HepG2 (cell line): ENCODE results near the gene PRSS22. TPM values are rescaled to one million over a fixed set of nuclear protein-coding genes. Genes with fewer than 3 reads are reported as not detected.

Experiments
- FOSL2 ChIP-seq: sonication (generic); formaldehyde crosslinking; IDR thresholded peaks from 2 replicates; pipeline ENCODE4 v1.4.0; 2020; ENCODE audit warnings: missing genetic modification reagents
- HNF4G ChIP-seq, 2 experiments: sonication (generic) in 1 of 2; formaldehyde crosslinking in 1 of 2; IDR thresholded peaks; 2 replicates each; pipeline versions ENCODE4 v1.4.0 to v1.6.1; 2011 to 2020; ENCODE audit warnings: borderline replicate concordance in 2 of 2, low read depth in 2 of 2, mild to moderate bottlenecking in 2 of 2, low read length in 1 of 2, missing genetic modification reagents in 1 of 2, moderate library complexity in 1 of 2
- IRF2 ChIP-seq: IDR thresholded peaks from 2 replicates; pipeline ENCODE4 v1.6.1; 2018; ENCODE audit warnings: missing genetic modification reagents, missing compliant biosample characterization
- IRF9 ChIP-seq: sonication (generic); formaldehyde crosslinking; IDR thresholded peaks from 2 replicates; pipeline ENCODE4 v1.8.0; 2022; ENCODE audit warnings: missing genetic modification reagents, mild to moderate bottlenecking, borderline replicate concordance
- IRX3 ChIP-seq: sonication (generic); formaldehyde crosslinking; IDR thresholded peaks from 2 replicates; pipeline ENCODE4 v1.8.1; 2023; ENCODE audit warnings: mild to moderate bottlenecking, low read depth, missing genetic modification reagents, borderline replicate concordance
- KAT8 ChIP-seq: IDR thresholded peaks from 2 replicates; pipeline ENCODE4 v1.6.1; 2016; ENCODE audit warnings: missing genetic modification reagents, missing compliant biosample characterization
- KDM5B ChIP-seq: sonication (generic); formaldehyde crosslinking; IDR thresholded peaks from 2 replicates; pipeline ENCODE4 v1.4.0; 2020; ENCODE audit warnings: missing genetic modification reagents, mild to moderate bottlenecking, borderline replicate concordance
- POLR2AphosphoS2 ChIP-seq: IDR thresholded peaks from 2 replicates; pipeline ENCODE4 v1.6.1; 2011; ENCODE audit warnings: low read depth, low read length, improper control_type of control experiment
- SOX6 ChIP-seq, 2 experiments: fragments of 450-650 bp in 1 of 2; sonication (generic) in 1 of 2; formaldehyde crosslinking in 1 of 2; IDR thresholded peaks; 2 replicates each; pipeline versions ENCODE4 v1.4.0 to v1.6.1; 2017 to 2020; ENCODE audit warnings: antibody characterized with exemption in 1 of 2, mild to moderate bottlenecking in 1 of 2, missing genetic modification reagents in 1 of 2
- SUZ12 ChIP-seq: fragments of 150-350 bp; IDR thresholded peaks from 2 replicates; pipeline ENCODE4 v1.6.1; 2014; ENCODE audit warnings: low read depth, low read length
- TFDP2 ChIP-seq: sonication (generic); formaldehyde crosslinking; IDR thresholded peaks from 2 replicates; pipeline ENCODE4 v1.4.0; 2020; ENCODE audit warnings: missing genetic modification reagents
- TGIF2 ChIP-seq: IDR thresholded peaks from 2 replicates; pipeline ENCODE4 v1.6.1; 2016; ENCODE audit warnings: control low read depth, missing compliant biosample characterization
- ZBTB3 ChIP-seq: sonication (generic); formaldehyde crosslinking; IDR thresholded peaks from 2 replicates; pipeline ENCODE4 v1.4.0; 2020; ENCODE audit warnings: low read depth, mild to moderate bottlenecking, moderate library complexity, missing genetic modification reagents, borderline replicate concordance
- ZFY ChIP-seq: sonication (generic); formaldehyde crosslinking; IDR thresholded peaks from 2 replicates; pipeline ENCODE4 v1.4.0; 2020; ENCODE audit warnings: missing genetic modification reagents
- ZHX2 ChIP-seq, 2 experiments: sonication (generic) in 1 of 2; formaldehyde crosslinking in 1 of 2; IDR thresholded peaks; 2 replicates each; pipeline versions ENCODE4 v1.6.1 to v1.9.0; 2014 to 2022; ENCODE audit warnings: antibody characterized with exemption in 1 of 2, borderline replicate concordance in 1 of 2, inconsistent platforms in 1 of 2, low read depth in 1 of 2, missing genetic modification reagents in 1 of 2
- ZNF451 ChIP-seq: sonication (generic); formaldehyde crosslinking; IDR thresholded peaks from 2 replicates; pipeline ENCODE4 v1.5.0; 2020; ENCODE audit warnings: mild to moderate bottlenecking, missing genetic modification reagents
- ZNF501 ChIP-seq: sonication (generic); formaldehyde crosslinking; IDR thresholded peaks from 2 replicates; pipeline ENCODE4 v1.5.1; 2020; ENCODE audit warnings: mild to moderate bottlenecking, moderate library complexity, missing genetic modification reagents
- ZNF704 ChIP-seq: sonication (generic); formaldehyde crosslinking; IDR thresholded peaks from 2 replicates; pipeline ENCODE4 v1.8.1; 2023; ENCODE audit warnings: mild to moderate bottlenecking, inconsistent platforms, moderate library complexity, missing genetic modification reagents, borderline replicate concordance
- ZNF788 ChIP-seq: sonication (generic); formaldehyde crosslinking; IDR thresholded peaks from 2 replicates; pipeline ENCODE4 v1.5.0; 2020; ENCODE audit warnings: mild to moderate bottlenecking, missing genetic modification reagents, borderline replicate concordance
- polyA plus RNA-seq, 8 experiments: library from polyadenylated mRNA; depleted of rRNA in 3 of 8; stranded (reverse) in 7 of 8; unstranded in 1 of 8; fragments of >200 nt; fragmentation: Illumina TruSeq in 4 of 8; extraction: Trizol in 4 of 8; gene quantifications; 2 replicates each; pipeline versions ENCODE4 v1.2.1 to v1.2.3, GENCODE V29; 2011 to 2016; ENCODE audit warnings: low read depth in 4 of 8, missing spikeins in 1 of 8, mixed read lengths in 1 of 8; ENCODE audit not compliant: insufficient read depth in 1 of 8
- total RNA-seq, 5 experiments: library from RNA; depleted of rRNA; stranded (reverse); fragments of >200 nt; fragmentation: Illumina TruSeq; extraction: Trizol; gene quantifications; 2 replicates each; pipeline ENCODE4 v1.2.3, GENCODE V29; 2016; ENCODE audit warnings: low read depth in 1 of 5

The PRSS22 gene
- total and polyA plus RNA-seq, 2 of the 13 experiments (the other 11 are each of a cell fraction or from before 2014, with no cell fraction given): 0.24 to 0.32 TPM

- TF ChIP-seq KDM5B (CRISPR knock-in tag) (0 out of 2 replicates have a peak, but pooled peaks have one; percentile 23), ZBTB3 (CRISPR knock-in tag) (no peak), ZFY (CRISPR knock-in tag) (peak; percentile 60), ZNF704 (CRISPR knock-in tag) (0 out of 2 replicates have a peak, but pooled peaks have one; percentile 28), FOSL2 (CRISPR knock-in tag) (peak; percentile 39), ZNF451 (CRISPR knock-in tag) (0 out of 2 replicates have a peak, but pooled peaks have one; percentile 39), IRX3 (CRISPR knock-in tag) (no peak), ZNF788 (peak; percentile 16; the same call in 1 of the 2 replicates), ZHX2 (IDR thresholded peaks at IDR 0.05; ENCODE audit: low read depth) (peak; percentile 26; the same call in 1 of the 2 replicates), ZHX2 (CRISPR knock-in tag; IDR thresholded peaks at IDR 0.05; ENCODE audit: borderline replicate concordance) (no peak), SOX6 (IDR thresholded peaks at IDR 0.05) (no peak), SOX6 (CRISPR knock-in tag; IDR thresholded peaks at IDR 0.05) (peak; percentile 53), SUZ12 (no peak), IRF9 (CRISPR knock-in tag) (peak; percentile 54; the same call in 1 of the 2 replicates), IRF2 (no peak), TGIF2 (no peak), ZNF501 (CRISPR knock-in tag) (peak; percentile 51; the same call in 1 of the 2 replicates), HNF4G (IDR thresholded peaks at IDR 0.05; ENCODE audit: borderline replicate concordance, low read depth, low read length) (no peak), HNF4G (CRISPR knock-in tag; IDR thresholded peaks at IDR 0.05; ENCODE audit: borderline replicate concordance, low read depth) (peak; percentile 68; the same call in 1 of the 2 replicates), KAT8 (CRISPR knock-in tag) (0 out of 2 replicates have a peak, but pooled peaks have one; percentile 39), POLR2AphosphoS2 (no peak), TFDP2 (peak; percentile 25; the same call in 1 of the 2 replicates)
These were observed 19.0 kb downstream of the PRSS22 start (continued) for GRCh38 chr16:2838928-2839327.
